SKM-1 treated with dmso at 0.1 percent for 144 hours (cell line): ENCODE results near the gene B4GALNT3.

ENCODE experiments used
- DNase-seq: peaks from one replicate; lab custom pipeline; 2025; ENCODE audit not compliant: unreplicated experiment; lab: John Stamatoyannopoulos, UW

The B4GALNT3 gene

GRCh38 chr12:591167-592023, 131.7 kb downstream of the B4GALNT3 start:
- DNase-seq: peak; percentile 3

DNA sequence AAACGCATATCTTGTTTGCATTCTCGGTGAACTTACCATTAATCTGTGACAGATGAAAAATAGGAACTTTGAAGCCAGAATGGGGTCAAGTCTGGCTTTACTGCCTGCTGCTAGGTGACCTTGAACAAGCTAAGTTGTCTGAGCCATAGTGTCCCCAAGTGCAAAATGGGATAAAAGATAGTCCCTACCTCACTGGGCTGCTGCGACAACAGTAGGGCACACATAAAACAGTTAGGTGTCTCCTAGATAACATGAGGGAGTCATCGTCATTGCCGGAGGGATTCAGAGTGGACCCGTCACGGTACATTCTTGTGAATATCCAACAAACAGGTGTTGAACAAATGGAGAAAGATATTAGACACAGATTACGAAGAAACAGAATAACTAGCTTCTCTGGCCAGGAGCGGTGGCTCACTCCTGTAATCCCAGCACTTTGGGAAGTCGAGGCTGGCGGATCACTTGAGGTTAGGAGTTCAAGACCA, 132.3 kb downstream of the B4GALNT3 start:
- DNase-seq: no peak

GRCh38 chr12:593396-594270, 133.9 kb downstream of the B4GALNT3 start:
- DNase-seq: peak; percentile 14

GRCh38 chr12:597926-598568, 138.3 kb downstream of the B4GALNT3 start:
- DNase-seq: no peak

DNA sequence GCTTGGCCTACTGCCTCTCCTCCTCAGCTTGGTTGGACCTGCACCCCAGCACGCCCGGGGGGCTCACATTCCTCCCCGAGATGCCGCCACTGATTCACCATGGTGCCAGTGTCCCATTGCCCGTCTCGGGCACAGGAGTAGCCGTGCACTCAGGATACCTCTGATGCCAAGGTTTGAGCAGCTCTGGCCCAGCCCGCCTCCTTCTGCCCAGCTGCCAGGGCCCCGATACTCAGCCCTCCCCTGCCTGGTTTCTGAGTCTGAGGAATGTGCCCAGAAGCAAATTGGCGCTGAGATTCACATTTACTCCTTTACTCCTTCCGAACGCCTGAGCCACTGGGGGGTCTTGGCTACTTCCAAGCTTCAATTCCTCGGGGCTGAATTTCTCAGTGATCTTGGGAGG, 140.0 kb downstream of the B4GALNT3 start:
- no peak for DNase-seq

DNA sequence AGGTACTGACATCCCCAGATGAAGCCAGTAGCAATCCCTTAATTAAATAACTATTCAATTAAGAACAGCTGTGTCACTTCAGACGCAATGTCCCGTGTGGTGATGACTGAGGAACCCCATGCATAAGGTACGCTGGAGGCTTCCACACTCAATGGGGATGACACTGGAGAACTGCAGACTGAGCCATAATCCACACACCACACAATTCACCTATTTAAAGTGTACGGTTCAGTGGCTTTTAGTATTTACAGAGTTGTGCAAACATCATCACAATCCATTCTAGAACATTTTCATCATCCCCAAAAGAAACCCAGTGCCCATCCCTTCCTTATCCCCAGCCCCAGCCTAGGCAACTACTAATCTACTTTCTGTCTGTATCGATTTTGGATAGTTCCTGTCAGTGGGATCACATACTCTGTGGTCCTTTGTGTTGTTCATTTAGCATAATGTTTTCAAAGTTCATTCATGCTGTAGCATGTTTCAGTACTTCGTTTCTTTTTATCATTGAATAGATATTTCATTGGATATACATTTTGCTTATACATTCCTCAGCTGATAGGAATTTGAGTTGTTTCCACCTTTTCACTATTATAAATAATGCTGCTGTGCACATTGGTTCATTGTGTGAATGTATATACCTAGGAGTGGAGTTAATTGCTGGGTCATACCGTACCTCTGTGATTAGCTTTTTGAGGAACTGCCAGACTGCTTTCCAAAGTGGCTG, 142.4 kb downstream of the B4GALNT3 start:
- no peak for DNase-seq

DNA sequence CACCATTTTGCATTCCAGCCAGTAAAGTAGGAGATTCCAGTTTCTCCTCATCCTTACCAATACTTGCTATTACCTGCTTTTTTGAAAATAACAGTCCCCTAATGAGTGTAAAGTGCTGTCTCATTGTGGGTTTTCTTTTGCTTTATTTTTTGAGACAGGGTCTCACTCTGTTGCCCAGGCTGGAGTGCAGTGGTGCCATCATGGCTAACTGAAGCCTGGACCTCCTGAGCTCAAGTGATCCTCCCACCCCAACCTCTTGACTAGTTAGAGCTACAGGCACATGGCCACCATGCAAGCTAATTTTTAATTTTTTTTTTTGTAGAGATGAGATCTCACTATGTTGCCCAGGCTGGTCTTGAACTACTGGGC, 142.9 kb downstream of the B4GALNT3 start:
- DNase-seq: no peak

GRCh38 chr12:604956-605355, 145.2 kb downstream of the B4GALNT3 start:
- DNase-seq: no peak

DNA sequence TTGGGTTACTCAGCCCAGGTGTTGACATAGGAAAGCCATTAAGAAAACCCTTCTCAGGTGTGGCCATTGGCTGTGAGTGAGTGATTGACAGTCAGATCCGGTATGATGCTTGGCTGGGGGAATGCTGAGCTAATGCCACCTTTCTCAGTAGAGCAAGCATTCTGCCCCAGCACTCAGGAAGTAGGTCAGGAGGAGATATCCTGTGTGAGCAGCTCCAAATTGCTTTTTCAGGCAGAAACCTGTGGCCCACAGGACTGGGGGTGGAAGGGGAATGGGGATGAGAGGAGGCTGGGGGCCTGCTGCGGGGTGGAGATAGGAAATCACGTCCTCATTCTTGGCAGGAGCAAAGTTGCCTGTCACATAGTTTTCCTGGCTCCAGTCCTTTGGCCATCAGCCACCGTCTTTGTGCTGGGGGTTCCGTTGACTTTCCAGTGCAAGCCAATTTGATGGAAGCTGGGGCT, 147.8 kb downstream of the B4GALNT3 start:
- no peak for DNase-seq

GRCh38 chr12:608413-608812, 148.7 kb downstream of the B4GALNT3 start:
- no peak for DNase-seq

- DNase-seq: no peak
Observed at GRCh38 chr12:608921-609320, 149.2 kb downstream of the B4GALNT3 start.

- no peak for DNase-seq
Observed at GRCh38 chr12:611721-612120, 152.0 kb downstream of the B4GALNT3 start.

DNA sequence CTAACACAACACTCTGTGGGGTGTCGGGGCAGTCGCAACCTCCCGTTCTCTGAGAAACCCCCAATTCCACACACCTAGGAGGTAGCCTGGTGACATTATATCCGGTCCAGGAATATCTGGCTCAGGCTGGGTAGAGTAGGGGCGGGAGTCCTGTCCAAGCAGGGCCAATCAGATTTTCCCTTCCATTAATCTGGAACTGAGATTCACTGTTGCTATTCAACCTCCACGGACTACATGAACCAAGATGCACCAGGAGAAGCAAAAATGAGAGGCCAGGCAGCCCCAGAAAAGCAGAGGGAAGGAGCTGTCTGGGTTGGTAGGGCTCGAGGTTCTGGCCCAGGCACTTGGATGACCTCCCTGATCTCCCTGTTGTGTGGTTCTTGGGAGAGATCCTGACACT, 152.6 kb downstream of the B4GALNT3 start:
- no peak for DNase-seq

GRCh38 chr12:612886-613285, 153.1 kb downstream of the B4GALNT3 start:
- DNase-seq: no peak
